PC-3 (cell line): ENCODE measurements around the gene MAG. TPM values are rescaled to one million over a fixed set of nuclear protein-coding genes. Genes with fewer than 3 reads are reported as not detected.
A peak's percentile ranks its signal among the peaks of the same experiment; 100 is the strongest.

ENCODE experiments used
- ATAC-seq: fragments of 200-7000 bp; cut with Tn5 transposase; 2 replicates; pipeline ENCODE4 v1.9.1; 2020; ENCODE audit warnings: mild to moderate bottlenecking, moderate library complexity
- BruUV-seq: library from RNA; stranded (reverse); fragments of 400-500 nt; replicated peaks from 2 replicates; lab custom pipeline; 2021; lab: Mats Ljungman, UMichigan
- CTCF ChIA-PET: fragments of 300-600 bp; sonication (Branson Sonifier 250); formaldehyde crosslinking; loops from one replicate; lab custom pipeline; 2022; ENCODE audit warnings: antibody characterized with exemption; lab: Charles Lee
- POLR2A ChIA-PET: fragments of 300-600 bp; sonication (Branson Sonifier 250); formaldehyde crosslinking; loops from one replicate; lab custom pipeline; 2022; ENCODE audit warnings: antibody characterized with exemption; ENCODE audit not compliant: unreplicated experiment; lab: Charles Lee
- DNase-seq: peaks from one replicate; pipeline ENCODE4 v3.0.0-alpha.2; 2015
- H2AFZ ChIP-seq: fragments of 300-600 bp; sonication (generic); 2 replicates; pipeline ENCODE4 v1.6.0; 2016; ENCODE audit warnings: antibody characterized with exemption, low read length
- H3F3A ChIP-seq: fragments of 300-600 bp; sonication (generic); one replicate; pipeline ENCODE4 v1.6.0; 2017; ENCODE audit warnings: antibody characterized with exemption, low read length, control low read depth, mild to moderate bottlenecking; ENCODE audit not compliant: unreplicated experiment
- H3K27ac ChIP-seq: fragments of 300-600 bp; sonication (generic); 2 replicates; pipeline ENCODE4 v1.5.1; 2016; ENCODE audit warnings: mild to moderate bottlenecking, low read length
- H3K27me3 ChIP-seq: fragments of 300-600 bp; sonication (generic); 2 replicates; pipeline ENCODE4 v1.6.1; 2016; ENCODE audit warnings: low read length, mixed read lengths
- H3K36me3 ChIP-seq: fragments of 300-600 bp; sonication (generic); 2 replicates; pipeline ENCODE4 v1.6.1; 2016; ENCODE audit warnings: low read depth, mixed run types, low read length, mixed read lengths
- H3K4me1 ChIP-seq: fragments of 300-600 bp; sonication (generic); 2 replicates; pipeline ENCODE4 v1.5.1; 2016; ENCODE audit warnings: low read length; ENCODE audit not compliant: insufficient read depth
- H3K4me2 ChIP-seq: fragments of 300-600 bp; sonication (generic); 2 replicates; pipeline ENCODE4 v1.6.0; 2016; ENCODE audit warnings: low read length
- H3K4me3 ChIP-seq: fragments of 300-600 bp; sonication (generic); 2 replicates; pipeline ENCODE4 v1.5.1; 2016; ENCODE audit warnings: mild to moderate bottlenecking, low read length, mixed read lengths
- H3K79me2 ChIP-seq: fragments of 300-600 bp; sonication (generic); 2 replicates; pipeline ENCODE4 v1.6.1; 2017; ENCODE audit warnings: low read length, mixed read lengths
- H3K9ac ChIP-seq: fragments of 300-600 bp; sonication (generic); 2 replicates; pipeline ENCODE4 v1.6.0; 2016; ENCODE audit warnings: mild to moderate bottlenecking, low read length
- H3K9me2 ChIP-seq: fragments of 300-600 bp; sonication (generic); replicated peaks from 2 replicates; pipeline ENCODE4 v1.6.1; 2016; ENCODE audit warnings: mixed run types, low read length, mixed read lengths
- H3K9me3 ChIP-seq: fragments of 300-600 bp; sonication (generic); 2 replicates; pipeline ENCODE4 v1.6.1; 2016; ENCODE audit warnings: low read length, mixed read lengths
- H4K20me1 ChIP-seq: fragments of 300-600 bp; sonication (generic); 2 replicates; pipeline ENCODE4 v1.6.1; 2016; ENCODE audit warnings: low read length, mixed read lengths
- CTCF ChIP-seq: fragments of 300-600 bp; sonication (generic); conservative IDR thresholded peaks from 2 replicates; pipeline ENCODE4 v1.5.1; 2017; ENCODE audit warnings: antibody characterized with exemption, low read depth, mild to moderate bottlenecking, low read length
- EZH2 ChIP-seq: fragments of 300-600 bp; sonication (generic); IDR thresholded peaks from one replicate; pipeline ENCODE4 v1.6.1; 2017; ENCODE audit warnings: antibody characterized with exemption, mild to moderate bottlenecking, low read length; ENCODE audit not compliant: unreplicated experiment
- EZH2phosphoT487 ChIP-seq: fragments of 300-600 bp; sonication (generic); IDR thresholded peaks from 2 replicates; pipeline ENCODE4 v1.6.1; 2018; ENCODE audit warnings: mild to moderate bottlenecking, antibody characterized with exemption, low read length, borderline replicate concordance
- intact Hi-C: fragments of 100-400 bp; cut with micrococcal nuclease; formaldehyde crosslinking; loops from 2 replicates; pipeline ENCODE4 v1.9.0; 2023
- total RNA-seq: library from RNA; depleted of rRNA; stranded (reverse); fragments of >200 nt; gene quantifications from 2 replicates; pipeline ENCODE4 v1.2.3, GENCODE V29; 2014

The MAG gene
- total RNA-seq, 1 experiment from 2014 or later, result not detected

DNA sequence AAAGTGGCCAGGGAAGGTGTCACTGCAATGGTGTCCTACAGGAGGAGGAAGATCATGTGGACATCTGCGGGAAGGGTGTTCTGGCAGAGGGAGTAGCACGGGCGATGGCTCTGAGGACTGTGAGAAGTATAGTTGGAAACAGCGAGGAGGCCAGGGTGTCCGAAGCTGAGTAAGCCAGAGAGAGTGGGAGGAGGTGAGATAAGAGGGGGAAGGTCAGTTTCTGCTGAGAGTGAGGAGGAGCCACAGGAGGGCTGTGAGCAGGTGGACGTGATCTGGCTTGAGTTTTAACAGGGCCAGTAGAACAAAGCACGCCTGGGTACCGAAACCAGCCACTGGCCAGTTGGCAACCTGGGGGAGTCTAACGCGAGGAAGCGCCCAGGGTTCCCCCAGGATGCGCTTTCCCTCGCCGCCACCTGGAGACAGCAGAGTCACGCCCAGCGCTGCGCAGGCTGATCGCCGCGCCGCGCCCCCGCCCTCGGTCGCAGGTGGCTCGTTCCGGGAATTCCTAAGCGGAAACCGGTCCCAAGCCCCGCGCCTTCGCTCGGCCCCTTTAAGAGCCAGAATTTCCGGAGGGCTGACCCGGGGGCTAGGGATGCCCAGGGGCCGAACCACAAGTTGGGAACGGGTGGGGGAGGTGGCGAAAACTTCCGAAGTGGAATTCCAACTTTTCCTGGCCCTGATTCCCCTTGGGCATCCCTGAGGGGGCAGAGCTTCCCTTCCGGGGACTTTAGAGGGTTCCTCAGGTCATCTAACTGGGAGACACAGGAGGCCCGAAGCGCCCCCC lies 44.2 kb upstream of the MAG start:
- Histone ChIP-seq H3K9ac (peak overlapping the region; percentile 82), H3F3A (no peaks in the 10 kb centered on the region), H4K20me1 (no peaks in the 10 kb centered on the region; the same call in 1 of the 2 replicates), H3K27ac (peak overlapping the region; percentile 90), H3K27me3 (no peaks in the 10 kb centered on the region), H3K9me3 (no peaks in the 10 kb centered on the region), H3K4me1 (peaks cover 14% of the 10 kb centered on the region), H3K79me2 (peaks cover 28% of the 10 kb centered on the region), H3K36me3 (no peaks in the 10 kb centered on the region; the same call in 1 of the 2 replicates), H3K9me2 (no peaks in the 10 kb centered on the region), H2AFZ (peak overlapping the region; percentile 86), H3K4me2 (peak overlapping the region; percentile 86), H3K4me3 (peak overlapping the region; percentile 92)
- TF ChIP-seq EZH2phosphoT487 (no peak), CTCF (peak; percentile 46)
- ATAC-seq (peak; percentile 73), DNase-seq (peak; percentile 89)
- BruUV-seq, result TSS peak; percentile 82
- intact Hi-C loops, result loop anchor here (10.0 kb wide), 1 partner anchor 103 kb away; the partner anchor contains the start of gene FXYD7
- ChIA-PET POLR2A (no interaction called here), CTCF (no interaction called here)

DNA sequence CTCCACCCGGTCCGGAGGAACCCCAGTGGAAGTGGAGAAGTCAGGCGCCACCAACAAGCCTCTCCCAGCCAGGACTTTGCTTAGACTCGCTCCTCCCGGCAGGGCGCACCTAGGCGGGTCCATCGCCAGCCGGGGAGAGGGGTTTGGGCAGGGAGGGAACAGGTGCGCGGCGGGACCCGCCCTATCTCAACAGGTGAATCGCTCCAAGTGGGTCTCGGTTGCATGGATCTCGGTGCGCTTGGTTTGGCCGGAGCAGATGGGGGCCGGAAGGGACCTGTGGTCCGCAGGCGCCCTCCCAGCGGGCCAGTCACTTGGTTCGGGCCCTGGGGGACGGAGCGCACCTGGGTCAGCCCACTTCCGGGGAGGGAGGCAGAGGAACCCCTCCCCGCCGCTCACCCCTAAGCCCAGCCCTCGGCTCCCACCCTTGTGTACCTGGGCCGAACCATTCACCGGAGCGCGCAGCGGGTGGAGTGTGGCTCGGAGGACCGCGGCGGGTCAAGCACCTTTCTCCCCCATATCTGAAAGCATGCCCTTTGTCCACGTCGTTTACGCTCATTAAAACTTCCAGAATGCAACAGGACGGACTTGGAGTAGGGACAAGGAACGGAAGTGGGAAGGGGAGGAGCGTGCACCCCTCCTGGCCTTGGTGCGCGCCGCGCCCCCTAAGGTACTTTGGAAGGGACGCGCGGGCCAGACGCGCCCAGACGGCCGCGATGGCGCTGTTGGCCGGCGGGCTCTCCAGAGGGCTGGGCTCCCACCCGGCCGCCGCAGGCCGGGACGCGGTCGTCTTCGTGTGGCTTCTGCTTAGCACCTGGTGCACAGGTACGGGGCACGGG lies 43.4 kb upstream of the MAG start, which contains the start of gene LSR:
TSS of gene LSR (plus strand) at position 693 of the 836 bp plus-strand sequence. CDS start at position 714, 21 bp downstream.
- intact Hi-C loops, result loop anchor here (10.0 kb wide), 1 partner anchor 104 kb away; the partner anchor contains the start of gene FXYD7
- Histone ChIP-seq H3F3A (no peaks in the 10 kb centered on the region), H3K27me3 (no peaks in the 10 kb centered on the region), H3K9ac (peak within 1 kb of the TSS; percentile 82), H3K4me1 (peaks cover 14% of the 10 kb centered on the region), H3K4me3 (peak within 1 kb of the TSS; percentile 92), H3K27ac (peak within 1 kb of the TSS; percentile 90), H3K9me2 (no peaks in the 10 kb centered on the region), H3K9me3 (no peaks in the 10 kb centered on the region), H3K4me2 (peak within 1 kb of the TSS; percentile 86), H3K36me3 (no peaks in the 10 kb centered on the region; the same call in 1 of the 2 replicates), H3K79me2 (peaks cover 28% of the 10 kb centered on the region), H2AFZ (peak within 1 kb of the TSS; percentile 86), H4K20me1 (no peaks in the 10 kb centered on the region; the same call in 1 of the 2 replicates)
- TF ChIP-seq EZH2phosphoT487 (no peak), CTCF (no peak), EZH2 (no peak)
- ChIA-PET POLR2A (no interaction called here), CTCF (no interaction called here)
- ATAC-seq (peak; percentile 80), DNase-seq (peak; percentile 84)
- no TSS peak for BruUV-seq
